Mucosa of descending colon (tissue), 3 donors: Measurements from ENCODE around the gene HIVEP2. TPM values are rescaled to one million over a fixed set of nuclear protein-coding genes. Genes with fewer than 3 reads are reported as not detected.

Experiments
- ATAC-seq: fragments of 200-7000 bp; cut with Tn5 transposase; one replicate; pipeline ENCODE4 v1.9.1; 2020; ENCODE audit warnings: mild to moderate bottlenecking, moderate library complexity
- DNase-seq, 3 donors: peaks; one replicate each; pipeline ENCODE4 v3.0.0-alpha.2; 2020
- H3K36me3 ChIP-seq: fragments of 200-600 bp; one replicate; pipeline ENCODE4 v1.8.0; 2021; ENCODE audit warnings: low read depth, mild to moderate bottlenecking
- H3K4me1 ChIP-seq: fragments of 200-600 bp; one replicate; pipeline ENCODE4 v1.8.0; 2021; ENCODE audit warnings: low read depth, mild to moderate bottlenecking
- H3K4me3 ChIP-seq: fragments of 200-600 bp; one replicate; pipeline ENCODE4 v1.8.0; 2021; ENCODE audit warnings: mild to moderate bottlenecking
- H3K9me3 ChIP-seq: fragments of 200-600 bp; one replicate; pipeline ENCODE4 v1.8.0; 2021; ENCODE audit warnings: mild to moderate bottlenecking
- intact Hi-C, 2 donors: fragments of 100-400 bp; cut with DNase I in 1 of 2; cut with micrococcal nuclease in 1 of 2; formaldehyde crosslinking; loops; one replicate each; pipeline versions ENCODE4 v1.11.0 to v1.11.1; 2022; cut with DNase I, micrococcal nuclease
- total RNA-seq, 3 donors: library from RNA; stranded (reverse); fragmentation: NEBNext Ultra II Directional in 2 of 3; extraction: Animal tissue kit (Norgen Biotek cat#: 25700) in 2 of 3; gene quantifications; one replicate each; pipeline versions ENCODE4 v1.2.1 to v1.2.4, GENCODE V29; 2021 to 2023
- TF ChIP-seq, protein P1 (sequence below): fragments of 200-600 bp; IDR thresholded peaks from one replicate; pipeline ENCODE4 v1.8.0; 2022; ENCODE audit warnings: antibody characterized with exemption, mild to moderate bottlenecking
- donor health status: DM: no; HTN: no; CAD: no; lungs with moderate emphysema.
- donor health status: DM: no; HTN: no; CAD: no.
- donor health status: DM: no; HTN: yes; CAD: no.

Gene HIVEP2
- total RNA-seq, 3 donors from 2014 or later: 7.8 to 17.7 (median 11.3) TPM

DNA sequence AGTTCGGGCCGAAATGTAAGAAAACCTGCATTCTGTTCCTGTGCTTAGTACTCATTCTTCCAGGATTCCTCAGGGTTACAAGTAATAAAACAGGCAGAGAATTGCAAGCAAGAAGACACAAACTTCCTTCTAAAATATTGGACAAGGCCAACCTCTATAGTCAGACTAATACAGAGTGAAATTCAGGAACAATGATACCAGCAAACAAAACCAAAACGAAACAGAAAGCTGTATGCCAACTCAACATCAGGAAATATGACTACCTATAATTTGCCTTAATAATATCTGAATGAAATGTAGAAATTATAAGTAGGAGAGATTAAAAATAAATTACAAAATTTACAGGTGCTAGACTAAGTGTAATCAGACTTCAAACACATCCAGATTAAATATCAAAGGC, 238.8 kb downstream of the HIVEP2 start:
- no peaks in the 10 kb centered on the region for H3K4me1 ChIP-seq
- ATAC-seq: no peak
- DNase-seq: no peak
- H3K36me3 ChIP-seq: no peaks in the 10 kb centered on the region
- intact Hi-C loops: no loop called here
- H3K9me3 ChIP-seq: no peaks in the 10 kb centered on the region
- TF ChIP-seq, protein P1, sequence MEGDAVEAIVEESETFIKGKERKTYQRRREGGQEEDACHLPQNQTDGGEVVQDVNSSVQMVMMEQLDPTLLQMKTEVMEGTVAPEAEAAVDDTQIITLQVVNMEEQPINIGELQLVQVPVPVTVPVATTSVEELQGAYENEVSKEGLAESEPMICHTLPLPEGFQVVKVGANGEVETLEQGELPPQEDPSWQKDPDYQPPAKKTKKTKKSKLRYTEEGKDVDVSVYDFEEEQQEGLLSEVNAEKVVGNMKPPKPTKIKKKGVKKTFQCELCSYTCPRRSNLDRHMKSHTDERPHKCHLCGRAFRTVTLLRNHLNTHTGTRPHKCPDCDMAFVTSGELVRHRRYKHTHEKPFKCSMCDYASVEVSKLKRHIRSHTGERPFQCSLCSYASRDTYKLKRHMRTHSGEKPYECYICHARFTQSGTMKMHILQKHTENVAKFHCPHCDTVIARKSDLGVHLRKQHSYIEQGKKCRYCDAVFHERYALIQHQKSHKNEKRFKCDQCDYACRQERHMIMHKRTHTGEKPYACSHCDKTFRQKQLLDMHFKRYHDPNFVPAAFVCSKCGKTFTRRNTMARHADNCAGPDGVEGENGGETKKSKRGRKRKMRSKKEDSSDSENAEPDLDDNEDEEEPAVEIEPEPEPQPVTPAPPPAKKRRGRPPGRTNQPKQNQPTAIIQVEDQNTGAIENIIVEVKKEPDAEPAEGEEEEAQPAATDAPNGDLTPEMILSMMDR: no peak
- no peak overlapping the region for H3K4me3 ChIP-seq

DNA sequence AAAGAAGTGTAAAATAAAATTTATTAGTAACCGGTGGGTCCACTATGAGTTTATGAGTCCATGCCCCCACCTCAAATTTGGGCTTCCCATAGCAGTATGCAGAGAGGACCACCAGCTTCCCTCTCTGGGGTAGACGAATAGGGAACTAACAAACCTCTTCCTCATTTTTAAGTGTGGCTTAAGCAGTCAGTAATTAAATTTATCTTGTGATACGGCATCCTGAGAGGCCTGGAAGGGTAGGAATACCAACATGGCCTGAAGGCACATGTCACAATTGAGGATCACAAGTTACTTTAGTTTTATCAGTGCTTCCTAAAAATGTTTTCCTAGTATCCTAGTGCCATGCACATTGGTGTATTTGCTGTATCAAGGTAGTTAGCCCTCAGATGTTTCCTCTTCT, 239.9 kb downstream of the HIVEP2 start:
- ATAC-seq: no peak
- H3K9me3 ChIP-seq: no peaks in the 10 kb centered on the region
- no peaks in the 10 kb centered on the region for H3K36me3 ChIP-seq
- intact Hi-C loops: no loop called here
- H3K4me1 ChIP-seq: no peaks in the 10 kb centered on the region
- TF ChIP-seq, protein P1: no peak
- DNase-seq: no peak
- H3K4me3 ChIP-seq: no peak overlapping the region

DNA sequence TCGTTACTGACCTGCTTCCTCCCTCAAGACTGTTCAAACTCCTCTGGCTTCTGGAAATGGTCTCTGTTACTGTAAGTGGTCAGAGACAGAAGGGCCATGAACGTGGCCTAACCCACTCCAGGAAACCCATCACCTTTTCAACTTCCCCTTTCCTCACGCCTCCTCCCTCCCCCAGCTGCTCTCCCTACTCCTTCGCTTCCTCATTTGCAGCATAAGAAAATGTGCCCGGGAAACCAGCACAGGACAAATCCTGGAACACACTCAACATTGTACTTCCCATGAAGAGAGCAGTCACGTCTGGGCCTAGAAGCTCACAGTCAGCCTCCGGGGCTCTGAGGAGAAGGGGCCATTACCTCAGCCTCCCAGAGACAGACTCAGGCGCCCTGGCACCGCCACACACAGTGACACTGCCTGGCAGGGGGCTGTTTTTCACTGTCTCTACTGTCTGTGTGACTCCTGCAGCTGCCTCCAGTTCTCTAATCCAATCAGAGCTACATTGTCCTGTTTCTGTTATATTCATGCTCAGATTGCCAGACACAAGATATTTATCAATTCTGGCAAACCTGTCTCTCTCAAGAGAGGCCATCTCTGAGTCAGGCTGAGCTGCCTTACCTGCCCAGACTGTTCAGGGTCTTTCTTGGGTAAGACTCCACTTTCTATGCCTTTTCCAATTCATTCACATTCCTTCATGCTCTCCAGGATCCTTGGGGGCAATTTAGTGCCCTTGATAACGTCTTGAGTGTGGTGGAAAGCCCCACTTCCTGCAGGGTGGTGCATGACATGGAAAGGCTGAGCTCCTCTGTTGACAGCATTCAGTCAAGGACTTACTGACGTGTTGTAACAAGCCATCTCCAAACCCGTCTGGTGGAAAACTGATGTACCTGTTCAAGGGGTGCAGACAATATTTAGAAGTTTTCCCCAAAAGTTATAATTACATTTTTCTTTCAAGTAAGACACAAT, 242.2 kb downstream of the HIVEP2 start:
- peak; percentile 69 for ATAC-seq
- TF ChIP-seq, protein P1: no peak
- Histone ChIP-seq H3K4me1 (no peaks in the 10 kb centered on the region), H3K36me3 (no peaks in the 10 kb centered on the region), H3K4me3 (no peak overlapping the region), H3K9me3 (no peaks in the 10 kb centered on the region)
- intact Hi-C loops: no loop called here
- DNase-seq: peak; percentile 24 to 44 (median 38)

Other genes with a start within 250 kb of the HIVEP2 start
- gene AIG1, start 115.7 kb upstream of the HIVEP2 start, total RNA-seq: 10 to 100 TPM; 18.5 to 21.5 (median 21.0) TPM